ENCODE data around the gene TMEM240.
"Not testable (repeated sequence)": the region's sequence is repeated elsewhere in the genome, so short reads cannot be mapped to it uniquely, and the experiment has no call there.

The TMEM240 gene

GRCh38 chr1:1489231-1489630 lies 51.2 kb downstream of the TMEM240 start:
- Histone ChIP-seq H3K4me3 (ENCODE audit: low read depth in 1 of 2, low read length in 2 of 2) (no peak overlapping the region), H3K4me1 (ENCODE audit: insufficient read depth, low read length) (no peaks in the 10 kb centered on the region), H3K36me3 (ENCODE audit: insufficient read depth, low read length) (peaks cover 70% of the 10 kb centered on the region), H4K20me1 (ENCODE audit: insufficient read depth, low read length) (no peaks in the 10 kb centered on the region), H3K27ac (ENCODE audit: low read length) (no peak overlapping the region), H3K27me3 (ENCODE audit: insufficient read depth, low read length, poor library complexity) (no peaks in the 10 kb centered on the region), H2AFZ (ENCODE audit: low read depth, low read length) (no peak overlapping the region), H3K9me3 (ENCODE audit: insufficient read depth, low read length, severe bottlenecking) (no peaks in the 10 kb centered on the region), H3K4me2 (ENCODE audit: insufficient read depth, low read length) (no peak overlapping the region), H3K9ac (ENCODE audit: low read depth, low read length) (no peak overlapping the region), H3K79me2 (ENCODE audit: insufficient read depth, low read length) (no peaks in the 10 kb centered on the region)
- DNase-seq (no peak), ATAC-seq (ENCODE audit: insufficient read depth, low read depth) (no peak)
- TF ChIP-seq CTCF (IDR thresholded peaks at IDR 0.05; ENCODE audit: borderline replicate concordance, extremely low read depth, low read length, poor library complexity, severe bottlenecking) = no peak
- no peak for TF ChIP-seq EZH2 (IDR thresholded peaks at IDR 0.05; ENCODE audit: borderline replicate concordance, low read depth, low read length, severe bottlenecking)

GRCh38 chr1:1487701-1488100 lies 52.7 kb downstream of the TMEM240 start:
- no peaks in the 10 kb centered on the region for H3K79me2 ChIP-seq (ENCODE audit: insufficient read depth, low read length)
- no peaks in the 10 kb centered on the region; the same call in 1 of the 2 replicates for H4K20me1 ChIP-seq (ENCODE audit: insufficient read depth, low read length)
- peaks cover 82% of the 10 kb centered on the region for H3K36me3 ChIP-seq (ENCODE audit: insufficient read depth, low read length)
- no peak overlapping the region for H3K4me3 ChIP-seq (ENCODE audit: low read depth in 1 of 2, low read length in 2 of 2)
- no peak overlapping the region for H3K4me2 ChIP-seq (ENCODE audit: insufficient read depth, low read length)
- no peak overlapping the region for H3K9ac ChIP-seq (ENCODE audit: low read depth, low read length)
- ATAC-seq (ENCODE audit: insufficient read depth, low read depth) (no peak), DNase-seq (no peak)
- H3K27ac ChIP-seq (ENCODE audit: low read length) = no peak overlapping the region
- TF ChIP-seq EZH2 (IDR thresholded peaks at IDR 0.05; ENCODE audit: borderline replicate concordance, low read depth, low read length, severe bottlenecking) (no peak), CTCF (IDR thresholded peaks at IDR 0.05; ENCODE audit: borderline replicate concordance, extremely low read depth, low read length, poor library complexity, severe bottlenecking) (no peak)
- no peak overlapping the region for H2AFZ ChIP-seq (ENCODE audit: low read depth, low read length)
- no peaks in the 10 kb centered on the region for H3K4me1 ChIP-seq (ENCODE audit: insufficient read depth, low read length)
- H3K9me3 ChIP-seq (ENCODE audit: insufficient read depth, low read length, severe bottlenecking) = no peaks in the 10 kb centered on the region
- no peaks in the 10 kb centered on the region for H3K27me3 ChIP-seq (ENCODE audit: insufficient read depth, low read length, poor library complexity)

- not testable (repeated sequence) for H3K79me2 ChIP-seq (ENCODE audit: insufficient read depth, low read length); H3K4me2 ChIP-seq (ENCODE audit: insufficient read depth, low read length); H3K4me3 ChIP-seq (ENCODE audit: low read depth in 1 of 2, low read length in 2 of 2); H3K27me3 ChIP-seq (ENCODE audit: insufficient read depth, low read length, poor library complexity); H3K9ac ChIP-seq (ENCODE audit: low read depth, low read length); H2AFZ ChIP-seq (ENCODE audit: low read depth, low read length); DNase-seq; H3K9me3 ChIP-seq (ENCODE audit: insufficient read depth, low read length, severe bottlenecking); H4K20me1 ChIP-seq (ENCODE audit: insufficient read depth, low read length); H3K4me1 ChIP-seq (ENCODE audit: insufficient read depth, low read length); H3K27ac ChIP-seq (ENCODE audit: low read length)
- H3K36me3 ChIP-seq (ENCODE audit: insufficient read depth, low read length) = peaks cover 78% of the 10 kb centered on the region
- ATAC-seq (ENCODE audit: insufficient read depth, low read depth) = 0 out of 3 replicates have a peak, but pooled peaks have one; percentile 14
Measured at GRCh38 chr1:1485755-1486317, 54.6 kb downstream of the TMEM240 start.

- H3K27ac ChIP-seq (ENCODE audit: low read length); H3K4me3 ChIP-seq (ENCODE audit: low read depth in 1 of 2, low read length in 2 of 2); ATAC-seq (ENCODE audit: insufficient read depth, low read depth); H3K9me3 ChIP-seq (ENCODE audit: insufficient read depth, low read length, severe bottlenecking); H3K4me2 ChIP-seq (ENCODE audit: insufficient read depth, low read length); H3K27me3 ChIP-seq (ENCODE audit: insufficient read depth, low read length, poor library complexity); DNase-seq; H2AFZ ChIP-seq (ENCODE audit: low read depth, low read length); H3K9ac ChIP-seq (ENCODE audit: low read depth, low read length); H4K20me1 ChIP-seq (ENCODE audit: insufficient read depth, low read length); H3K4me1 ChIP-seq (ENCODE audit: insufficient read depth, low read length); H3K79me2 ChIP-seq (ENCODE audit: insufficient read depth, low read length): not testable (repeated sequence)
- H3K36me3 ChIP-seq (ENCODE audit: insufficient read depth, low read length) = peaks cover 75% of the 10 kb centered on the region
Measured at GRCh38 chr1:1484976-1485750, 55.3 kb downstream of the TMEM240 start.

Measured in DND-41 (cell line).